Measurements from ENCODE around the gene ITLN1.
A peak's percentile ranks its signal among the peaks of the same experiment; 100 is the strongest.
"Not testable (repeated sequence)": the region's sequence is repeated elsewhere in the genome, so short reads cannot be mapped to it uniquely, and the experiment has no call there.

ITLN1 gene

GRCh38 chr1:160882582-160882981 lies 2.4 kb downstream of the ITLN1 start:
- no peak for DNase-seq

- DNase-seq: not testable (repeated sequence)
Measured at GRCh38 chr1:160881264-160881663, 3.7 kb downstream of the ITLN1 start.

- DNase-seq: no peak
Measured at GRCh38 chr1:160880216-160880615, 4.8 kb downstream of the ITLN1 start.

GRCh38 chr1:160879056-160879455 lies 5.9 kb downstream of the ITLN1 start:
- no peak for DNase-seq

GRCh38 chr1:160877221-160877620 lies 7.8 kb downstream of the ITLN1 start:
- DNase-seq: no peak

GRCh38 chr1:160876311-160876710 lies 8.7 kb downstream of the ITLN1 start:
- no peak for DNase-seq

GRCh38 chr1:160875591-160875990 lies 9.4 kb downstream of the ITLN1 start:
- DNase-seq: not testable (repeated sequence)

- DNase-seq: no peak
Measured at GRCh38 chr1:160874935-160875334, 10.0 kb downstream of the ITLN1 start.

GRCh38 chr1:160868141-160868540 lies 16.8 kb downstream of the ITLN1 start:
- peak; percentile 64 for DNase-seq

- DNase-seq: peak; percentile 57
Measured at GRCh38 chr1:160867651-160868050, 17.3 kb downstream of the ITLN1 start.

GRCh38 chr1:160866695-160867260 lies 18.2 kb downstream of the ITLN1 start:
- DNase-seq: no peak

GRCh38 chr1:160866001-160866694 lies 18.8 kb downstream of the ITLN1 start:
- DNase-seq: no peak

GRCh38 chr1:160865337-160865736 lies 19.6 kb downstream of the ITLN1 start:
- DNase-seq: no peak

- no peak for DNase-seq
Measured at GRCh38 chr1:160864173-160864572, 20.8 kb downstream of the ITLN1 start.

GRCh38 chr1:160863774-160864131 lies 21.2 kb downstream of the ITLN1 start:
- DNase-seq: no peak

GRCh38 chr1:160863061-160863773 lies 21.8 kb downstream of the ITLN1 start:
- no peak for DNase-seq

- DNase-seq: peak; percentile 92
Measured at GRCh38 chr1:160862203-160863060, 22.5 kb downstream of the ITLN1 start, which contains the start of gene CD244. TSS of gene CD244 (minus strand) at chr1:160862887. CDS start at chr1:160862677, 210 bp downstream.

- DNase-seq: no peak
Measured at GRCh38 chr1:160860840-160861505, 24.0 kb downstream of the ITLN1 start.

GRCh38 chr1:160859166-160859565 lies 25.8 kb downstream of the ITLN1 start:
- peak; percentile 30 for DNase-seq

GRCh38 chr1:160858507-160858906 lies 26.5 kb downstream of the ITLN1 start:
- DNase-seq: no peak

GRCh38 chr1:160858097-160858496 lies 26.9 kb downstream of the ITLN1 start:
- no peak for DNase-seq

- DNase-seq: no peak
Measured at GRCh38 chr1:160855181-160855981, 29.6 kb downstream of the ITLN1 start.

Measured in GF-D8 (cell line).